Mucosa of descending colon (tissue), 3 donors: Measurements from ENCODE around the gene CTSD. TPM values are rescaled to one million over a fixed set of nuclear protein-coding genes. Genes with fewer than 3 reads are reported as not detected.

Experiments
- ATAC-seq: fragments of 200-7000 bp; cut with Tn5 transposase; one replicate; pipeline ENCODE4 v1.9.1; 2020; ENCODE audit warnings: mild to moderate bottlenecking, moderate library complexity
- DNase-seq, 3 donors: peaks; one replicate each; pipeline ENCODE4 v3.0.0-alpha.2; 2020
- H3K36me3 ChIP-seq: fragments of 200-600 bp; one replicate; pipeline ENCODE4 v1.8.0; 2021; ENCODE audit warnings: low read depth, mild to moderate bottlenecking
- H3K4me1 ChIP-seq: fragments of 200-600 bp; one replicate; pipeline ENCODE4 v1.8.0; 2021; ENCODE audit warnings: low read depth, mild to moderate bottlenecking
- H3K4me3 ChIP-seq: fragments of 200-600 bp; one replicate; pipeline ENCODE4 v1.8.0; 2021; ENCODE audit warnings: mild to moderate bottlenecking
- H3K9me3 ChIP-seq: fragments of 200-600 bp; one replicate; pipeline ENCODE4 v1.8.0; 2021; ENCODE audit warnings: mild to moderate bottlenecking
- CTCF ChIP-seq: fragments of 200-600 bp; IDR thresholded peaks from one replicate; pipeline ENCODE4 v1.8.0; 2022; ENCODE audit warnings: antibody characterized with exemption, mild to moderate bottlenecking
- intact Hi-C, 2 donors: fragments of 100-400 bp; cut with DNase I in 1 of 2; cut with micrococcal nuclease in 1 of 2; formaldehyde crosslinking; loops; one replicate each; pipeline versions ENCODE4 v1.11.0 to v1.11.1; 2022; cut with DNase I, micrococcal nuclease
- total RNA-seq, 3 donors: library from RNA; stranded (reverse); fragmentation: NEBNext Ultra II Directional in 2 of 3; extraction: Animal tissue kit (Norgen Biotek cat#: 25700) in 2 of 3; gene quantifications; one replicate each; pipeline versions ENCODE4 v1.2.1 to v1.2.4, GENCODE V29; 2021 to 2023
- donor health status: DM: no; HTN: no; CAD: no; lungs with moderate emphysema.
- donor health status: DM: no; HTN: no; CAD: no.
- donor health status: DM: no; HTN: yes; CAD: no.

Gene CTSD
- total RNA-seq, 3 donors from 2014 or later = 631 to 1,107 (median 1,007) TPM

GRCh38 chr11:1742371-1742770 lies 21.4 kb downstream of the CTSD start:
- intact Hi-C loops = no loop called here
- Histone ChIP-seq H3K4me1 (no peaks in the 10 kb centered on the region), H3K9me3 (peaks cover under 1% of the 10 kb centered on the region), H3K36me3 (no peaks in the 10 kb centered on the region), H3K4me3 (no peak overlapping the region)
- no peak for TF ChIP-seq CTCF
- DNase-seq (no peak), ATAC-seq (no peak)

- H3K9me3 ChIP-seq = peaks cover 7% of the 10 kb centered on the region
- intact Hi-C loops = no loop called here
- no peaks in the 10 kb centered on the region for H3K4me1 ChIP-seq
- no peak for TF ChIP-seq CTCF
- H3K4me3 ChIP-seq = no peak overlapping the region
- no peaks in the 10 kb centered on the region for H3K36me3 ChIP-seq
- ATAC-seq = no peak
- no peak for DNase-seq
Observed at GRCh38 chr11:1741741-1742140, 22.0 kb downstream of the CTSD start.

DNA sequence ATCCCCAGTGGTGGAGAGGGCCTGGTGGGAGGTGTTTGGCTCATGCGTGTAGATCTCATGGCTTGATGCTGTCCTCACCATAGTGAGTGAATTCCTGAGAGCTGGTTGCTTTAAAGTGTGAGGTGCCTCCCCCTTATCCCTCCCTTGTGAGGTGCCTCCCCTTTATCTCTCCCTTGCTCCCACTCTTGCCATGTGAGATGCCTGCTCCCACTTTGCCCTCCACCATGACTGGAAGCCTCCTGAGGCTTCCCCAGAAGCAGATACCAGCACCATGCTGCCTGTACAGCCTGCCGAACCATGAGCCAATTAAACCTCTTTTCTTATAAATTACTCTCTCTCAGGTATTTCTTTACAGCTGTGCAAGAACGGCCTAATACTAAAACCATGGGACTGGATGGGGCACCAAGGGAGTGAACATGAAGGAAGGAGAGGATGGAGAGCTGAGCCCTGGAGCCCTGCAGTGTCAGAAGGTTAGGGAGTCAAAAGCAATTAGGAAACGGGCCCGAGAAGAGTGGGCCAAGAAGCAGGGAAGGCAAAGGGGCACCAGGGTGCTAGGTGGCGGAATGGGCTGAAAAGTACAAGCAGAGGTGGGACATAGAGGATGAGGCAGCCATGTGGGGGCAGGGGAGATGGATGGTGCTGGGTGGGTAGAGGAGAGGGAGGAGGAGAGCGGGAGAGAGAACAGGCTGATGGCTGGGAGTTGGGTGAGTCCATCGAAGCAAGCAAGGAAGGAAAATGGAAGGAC lies 22.8 kb downstream of the CTSD start:
- ATAC-seq = no peak
- Histone ChIP-seq H3K4me3 (no peak overlapping the region), H3K4me1 (no peaks in the 10 kb centered on the region), H3K36me3 (no peaks in the 10 kb centered on the region), H3K9me3 (peaks cover 13% of the 10 kb centered on the region)
- DNase-seq = no peak
- no peak for TF ChIP-seq CTCF
- intact Hi-C loops = no loop called here

GRCh38 chr11:1739576-1739975 lies 24.2 kb downstream of the CTSD start:
- intact Hi-C loops = no loop called here
- Histone ChIP-seq H3K36me3 (no peaks in the 10 kb centered on the region), H3K9me3 (peaks cover 13% of the 10 kb centered on the region), H3K4me1 (no peaks in the 10 kb centered on the region), H3K4me3 (no peak overlapping the region)
- no peak for ATAC-seq
- DNase-seq = no peak
- TF ChIP-seq CTCF = no peak

DNA sequence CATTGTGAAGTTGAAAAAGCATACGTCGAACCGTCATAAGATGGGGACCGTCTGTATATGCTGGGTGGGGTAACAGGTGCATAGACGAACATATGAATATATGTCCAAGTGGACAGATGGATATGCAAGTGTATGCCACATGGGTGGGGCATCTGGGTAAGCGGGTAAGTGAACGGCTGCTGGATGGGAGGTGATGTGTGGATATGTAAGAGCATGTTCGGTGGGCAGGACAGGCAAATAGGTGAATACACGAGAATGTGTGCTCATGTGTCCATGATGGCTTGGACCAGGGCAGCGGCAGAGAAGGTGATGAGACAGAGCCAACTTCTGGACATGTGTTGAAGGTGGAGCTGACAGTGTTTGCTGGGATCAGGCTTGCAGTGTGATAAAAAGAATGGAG lies 25.3 kb downstream of the CTSD start:
- DNase-seq (no peak), ATAC-seq (no peak)
- no peak overlapping the region for H3K4me3 ChIP-seq
- H3K4me1 ChIP-seq = no peaks in the 10 kb centered on the region
- H3K9me3 ChIP-seq = peaks cover 13% of the 10 kb centered on the region
- intact Hi-C loops = no loop called here
- no peaks in the 10 kb centered on the region for H3K36me3 ChIP-seq
- TF ChIP-seq CTCF = no peak
